Stimulated activated CD8-positive, alpha-beta memory T cell treated with anti-CD3 and anti-CD28 coated beads, Interleukin-15, amount 100 ng/mL, for 4 hours (primary cell): ENCODE results near the gene TIMP2.
"Not testable (repeated sequence)": the region's sequence is repeated elsewhere in the genome, so short reads cannot be mapped to it uniquely, and the experiment has no call there.

Source experiments
- DNase-seq, 2 donors: peaks; one replicate each; pipeline ENCODE4 v3.0.0-alpha.2; 2020; ENCODE audit warnings: low read depth in 2 of 2

TIMP2 gene

DNA sequence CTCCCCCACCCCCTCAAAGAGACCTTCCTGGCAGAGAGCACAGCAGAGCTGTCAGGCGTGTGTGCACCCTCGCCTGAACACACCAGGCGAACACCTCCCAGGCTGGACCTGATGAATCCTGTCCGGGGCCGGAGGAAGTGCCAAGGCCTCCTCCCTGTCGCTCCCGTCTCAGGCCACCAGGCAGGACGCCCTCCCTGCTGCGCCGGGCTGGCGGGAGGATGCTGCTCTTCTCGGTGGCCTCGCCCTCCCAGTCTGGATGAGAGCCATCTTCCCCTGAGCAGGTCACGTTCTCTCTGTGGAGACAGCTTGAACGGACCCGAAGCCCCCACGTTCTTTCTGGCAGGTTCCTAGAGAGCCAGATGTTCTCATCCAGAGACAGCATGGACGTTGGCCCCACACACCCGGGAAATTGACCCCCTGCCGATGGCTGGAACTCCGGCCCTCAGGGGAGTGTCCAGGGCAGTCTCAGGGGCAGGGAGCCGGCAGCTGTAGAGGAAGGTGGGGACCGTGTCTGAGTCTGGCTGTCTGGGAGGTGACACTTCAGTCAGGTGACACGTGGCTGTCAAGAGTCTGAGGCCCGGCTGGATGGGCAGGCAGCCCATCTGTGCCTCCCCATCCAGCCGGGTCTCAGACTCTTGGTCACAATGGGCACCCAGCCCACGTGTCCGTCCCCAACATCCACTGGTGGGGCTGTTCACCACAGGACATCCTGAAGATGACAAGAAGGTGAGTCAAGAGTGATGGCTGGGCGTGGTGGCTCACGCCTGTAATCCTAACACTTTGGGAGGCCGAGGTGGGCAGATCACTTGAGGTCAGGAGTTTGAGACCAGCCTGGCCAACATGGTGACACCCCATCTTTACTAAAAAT lies 5.0 kb upstream of the TIMP2 start:
- DNase-seq, result no peak

DNA sequence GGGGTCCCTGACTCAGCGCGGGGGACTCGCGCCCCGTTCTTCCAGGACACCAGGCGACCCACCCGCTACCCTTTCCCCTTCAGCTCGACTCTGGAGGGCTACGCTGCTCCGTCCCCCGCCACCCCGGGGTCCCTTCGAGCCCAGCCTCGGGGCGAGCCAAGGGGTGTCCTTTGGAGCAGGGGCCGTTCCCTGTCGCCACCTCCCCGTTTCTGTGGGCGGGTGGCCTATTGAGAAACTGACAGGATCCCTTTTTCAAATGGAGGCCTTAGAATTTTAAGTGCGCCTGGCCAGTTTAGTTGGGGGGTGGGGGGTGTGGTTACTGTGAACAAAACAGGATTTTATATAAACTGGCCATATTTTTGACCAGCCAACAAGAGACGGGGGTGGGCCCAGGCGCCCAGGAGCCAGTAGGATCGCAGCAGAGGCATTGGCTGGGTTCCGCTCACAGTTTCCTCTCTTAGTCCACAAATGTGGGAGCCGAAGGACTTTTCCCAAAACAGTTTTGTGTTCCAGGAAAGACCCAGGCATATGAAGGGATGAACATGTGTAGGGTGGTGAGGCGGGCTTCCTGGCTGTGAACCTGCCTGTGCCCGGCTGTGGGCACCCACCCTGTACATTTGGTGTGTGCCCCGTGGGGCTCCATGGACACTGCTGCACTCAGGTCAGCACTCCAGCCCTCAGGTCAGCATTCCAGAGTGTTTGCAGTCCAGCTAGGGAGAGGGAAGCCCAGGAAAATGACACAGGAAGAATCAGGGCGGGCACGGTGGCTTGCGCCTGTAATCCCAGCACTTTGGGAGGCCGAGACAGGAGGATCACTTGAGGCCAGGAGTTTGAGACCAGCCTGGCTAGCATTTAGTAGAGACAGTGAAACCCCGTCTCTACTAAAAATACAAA lies 722 bp upstream of the TIMP2 start:
- no peak for DNase-seq

DNA sequence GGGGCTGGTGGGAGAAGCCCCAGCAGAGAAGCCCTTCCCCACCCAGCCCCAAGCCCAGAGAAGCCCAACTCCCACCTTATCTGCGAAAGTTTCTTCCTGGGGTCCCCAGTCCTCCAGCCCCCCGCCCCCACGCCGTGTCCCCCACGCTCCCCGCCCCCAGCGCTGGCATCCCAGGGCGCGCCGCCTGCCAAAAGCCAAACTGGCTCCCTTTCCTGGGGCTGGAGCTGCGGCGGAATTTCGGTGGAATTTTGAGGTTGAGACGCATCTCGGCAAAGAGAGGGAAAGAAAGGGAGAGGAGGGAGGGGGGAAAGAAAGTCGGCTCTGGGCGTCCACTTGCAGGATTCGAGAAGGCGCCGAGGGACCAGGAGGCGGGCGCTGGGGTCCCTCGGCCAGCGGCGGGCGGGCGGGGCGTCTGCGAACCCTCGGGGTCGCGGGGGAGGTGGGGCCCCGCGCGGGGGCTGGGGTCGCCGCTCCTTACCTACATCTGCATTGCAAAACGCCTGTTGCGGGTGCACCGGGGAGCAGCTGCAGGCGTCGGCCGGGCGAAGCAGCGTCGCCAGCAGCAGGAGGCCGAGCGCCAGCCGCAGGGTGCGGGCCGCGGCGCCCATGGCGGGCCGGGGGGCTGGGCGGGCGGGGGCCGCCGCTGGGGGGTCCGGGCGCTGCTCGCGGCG lies 571 bp downstream of the TIMP2 start:
- DNase-seq, result no peak

DNA sequence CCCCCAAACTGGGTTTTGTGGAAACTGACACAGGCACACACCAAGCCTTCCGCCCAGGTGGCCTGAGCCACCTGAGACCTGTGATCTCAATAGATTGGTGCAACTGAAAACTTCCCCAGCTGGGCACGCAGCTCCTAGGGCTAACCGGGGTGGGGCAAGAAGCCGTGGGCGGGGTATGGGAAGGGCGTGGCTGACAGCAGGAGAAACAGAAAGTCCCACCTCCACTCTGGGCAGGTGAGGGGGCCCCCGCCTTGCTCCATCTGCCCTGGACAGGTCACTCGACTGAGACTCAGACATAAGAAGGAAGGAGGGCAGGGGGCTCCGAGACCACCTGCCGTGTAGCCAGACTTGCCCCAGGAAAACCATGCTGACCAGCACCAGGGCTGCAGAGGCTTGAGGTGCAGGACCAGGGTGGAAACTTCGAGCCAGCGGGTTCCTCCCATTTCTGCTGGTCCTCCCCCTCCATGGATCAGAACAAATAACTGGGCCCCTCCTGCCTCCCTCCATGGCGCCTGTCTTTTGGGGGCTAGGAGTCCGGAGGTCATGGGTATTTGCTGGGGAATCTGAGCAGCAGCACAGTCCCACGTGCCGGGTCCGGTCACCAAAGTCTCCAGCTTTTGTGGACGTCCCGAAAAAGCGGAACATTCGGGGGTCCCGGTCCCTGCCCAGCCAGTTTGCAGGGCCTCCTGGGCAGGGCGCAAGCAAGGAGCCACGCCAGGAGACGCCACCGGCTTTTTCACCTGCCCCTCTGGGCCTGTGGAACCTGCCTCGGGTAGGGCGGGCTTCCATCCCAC lies 1.3 kb downstream of the TIMP2 start:
- peak; percentile 19 to 26 for DNase-seq

DNA sequence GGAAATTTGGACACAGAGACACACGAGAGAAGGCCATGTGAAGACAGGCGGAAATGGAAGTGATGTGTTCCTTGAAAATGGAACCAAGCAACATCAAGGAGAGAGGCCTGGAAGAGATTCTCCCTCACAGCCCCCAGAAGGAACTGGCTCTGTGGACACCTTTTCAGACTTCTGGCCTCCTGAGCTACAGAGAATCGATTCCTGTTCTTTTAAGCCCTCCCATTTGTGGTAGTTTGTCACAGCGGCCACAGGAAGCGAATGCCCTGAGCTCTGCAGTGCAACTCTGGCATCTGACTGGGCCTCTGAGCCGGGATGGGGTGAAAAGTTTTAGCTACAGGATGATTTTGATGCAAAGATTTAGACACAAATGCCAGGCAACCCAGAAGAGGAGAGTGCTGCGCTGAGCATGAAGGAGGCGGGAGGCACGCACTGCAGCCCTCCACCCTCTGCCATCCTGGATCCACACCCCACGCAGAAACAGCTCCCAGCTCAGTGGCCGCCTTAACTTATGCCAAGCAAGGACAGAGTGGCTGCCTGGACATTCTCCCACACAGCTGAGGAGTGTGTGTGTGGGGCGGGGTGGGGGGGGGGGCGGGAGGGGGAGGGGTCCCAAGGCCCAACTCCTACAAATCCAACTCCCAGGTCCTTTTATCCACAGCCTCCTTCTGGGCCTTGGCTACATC lies 2.2 kb downstream of the TIMP2 start:
- DNase-seq, result no peak

DNA sequence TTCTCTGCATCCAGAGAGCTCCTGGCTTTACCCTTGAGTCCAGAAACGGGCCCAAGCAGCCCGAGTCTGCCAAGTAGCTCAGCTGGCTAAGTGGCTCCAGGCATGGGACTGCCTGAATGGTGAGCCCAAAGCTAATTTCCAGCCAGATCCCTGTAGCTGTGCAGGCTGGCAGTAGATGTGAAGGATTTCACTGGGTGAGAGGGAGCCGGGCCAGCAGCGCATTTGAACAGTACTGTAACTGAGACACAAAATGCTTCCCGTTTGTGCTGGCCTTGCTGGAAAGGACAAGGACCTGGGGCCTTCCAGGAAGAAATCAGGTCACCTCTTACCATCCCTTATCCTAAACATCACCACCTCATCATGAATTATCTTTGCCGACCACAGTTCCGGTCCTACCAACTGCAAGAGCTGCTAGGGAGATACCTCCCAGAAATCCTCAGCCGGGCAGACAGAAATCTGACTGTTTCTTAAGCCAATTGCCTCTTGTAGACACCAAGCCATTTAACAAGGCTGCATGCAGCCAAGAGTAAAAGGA lies 3.7 kb downstream of the TIMP2 start:
- no peak for DNase-seq

DNA sequence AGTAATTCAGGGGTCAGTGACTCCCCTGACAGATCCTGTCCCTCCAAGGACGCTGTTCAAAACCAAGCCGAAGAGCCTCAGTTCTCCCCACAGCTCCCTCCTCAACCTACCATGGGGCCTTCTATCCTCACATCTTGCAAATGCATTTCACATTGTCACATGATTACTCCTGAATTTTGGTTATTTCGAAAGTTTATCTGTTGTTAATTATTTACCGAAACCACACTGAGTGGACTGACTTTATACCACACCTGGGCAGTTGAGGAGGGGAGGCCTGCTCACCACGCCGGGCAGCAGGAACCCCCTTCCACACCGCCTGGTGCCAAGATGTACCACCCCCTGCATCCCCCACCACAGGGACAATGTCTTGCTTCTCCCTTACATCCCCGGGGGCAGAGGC lies 4.7 kb downstream of the TIMP2 start:
- no peak for DNase-seq

DNA sequence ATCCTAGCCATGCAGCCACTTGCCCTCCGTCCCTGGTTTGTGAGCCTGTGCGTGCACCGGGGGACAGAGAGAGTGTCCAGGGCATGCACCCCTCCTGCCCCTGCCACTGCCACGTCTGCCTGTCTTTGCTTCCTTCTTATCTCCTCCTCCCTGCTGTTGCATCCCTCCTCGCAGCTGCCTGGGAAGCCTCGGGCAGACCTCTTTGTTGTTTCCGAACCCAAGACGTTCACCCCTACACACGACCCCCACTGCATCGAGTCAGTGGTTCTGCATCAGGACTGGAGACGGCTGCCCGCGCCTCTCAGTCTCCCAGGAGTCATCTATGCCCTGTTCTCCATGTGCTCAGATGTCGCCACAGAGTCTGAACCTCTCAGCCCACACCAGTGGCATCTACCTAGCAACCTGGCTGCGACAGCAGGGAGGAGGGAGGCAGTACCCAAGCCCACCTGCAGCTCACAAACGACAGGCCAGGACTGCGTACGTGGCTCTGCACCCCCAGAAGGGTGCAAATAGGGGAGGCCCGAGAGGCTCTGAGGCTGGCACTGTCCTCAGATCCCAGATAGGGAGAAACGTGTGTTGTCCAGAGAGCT lies 5.2 kb downstream of the TIMP2 start:
- DNase-seq, result no peak

DNA sequence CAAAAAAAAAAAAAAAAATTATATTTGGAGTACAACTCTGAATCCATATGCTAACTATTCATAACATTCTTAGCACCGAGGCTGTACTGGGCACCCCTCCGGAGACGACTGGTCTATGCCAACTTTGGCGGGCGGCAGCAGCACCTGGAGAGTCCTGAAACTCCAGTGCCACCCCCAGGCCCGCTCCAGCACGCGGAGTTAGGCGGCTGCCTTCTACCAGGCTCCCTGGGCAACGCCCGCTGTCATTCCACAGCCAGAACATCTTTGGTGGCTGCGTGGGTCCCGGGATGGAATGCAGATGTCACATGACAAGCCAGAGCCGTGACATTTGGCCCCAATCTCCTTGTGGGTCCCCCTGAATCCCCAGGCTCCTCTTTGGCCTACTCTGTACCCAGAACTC lies 6.2 kb downstream of the TIMP2 start:
- no peak for DNase-seq

DNA sequence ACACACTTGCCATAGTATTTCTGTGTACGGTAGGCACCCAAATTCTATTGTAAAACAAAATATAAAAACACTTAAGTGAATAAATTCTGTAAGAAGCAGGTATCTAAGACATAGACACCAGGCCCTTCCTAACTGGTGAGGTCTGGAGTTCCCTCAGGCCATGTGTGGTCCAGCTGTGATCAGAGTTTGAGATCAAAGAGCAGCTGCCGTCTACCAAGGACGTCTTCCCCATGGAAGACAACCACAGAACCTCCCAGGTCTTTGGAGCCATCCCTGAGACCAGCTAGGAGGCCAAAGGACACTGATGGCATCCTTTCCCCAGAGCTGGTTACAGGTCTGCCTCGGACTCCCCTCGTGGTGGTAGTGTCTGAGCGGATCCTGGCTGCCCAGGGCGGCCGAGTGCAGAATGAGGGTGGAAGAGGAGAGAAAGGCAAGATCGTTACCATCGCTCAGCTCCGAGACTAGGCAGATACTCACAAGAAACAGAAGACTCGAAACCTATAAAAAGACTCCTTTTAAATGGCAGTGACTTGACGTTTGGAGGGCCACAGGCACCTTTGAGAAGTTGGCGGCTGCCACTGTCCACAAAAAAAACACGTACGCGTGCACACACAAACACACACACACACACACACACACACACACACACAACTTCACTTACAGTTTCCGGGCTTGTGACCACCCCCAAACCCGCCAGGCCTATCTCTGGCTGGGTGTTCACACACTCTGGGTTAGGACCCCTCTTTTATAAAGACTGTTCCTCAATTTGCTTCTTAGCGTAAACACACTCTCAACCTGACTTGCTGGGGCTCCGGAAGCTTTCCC lies 7.5 kb downstream of the TIMP2 start:
- DNase-seq, result no peak

DNA sequence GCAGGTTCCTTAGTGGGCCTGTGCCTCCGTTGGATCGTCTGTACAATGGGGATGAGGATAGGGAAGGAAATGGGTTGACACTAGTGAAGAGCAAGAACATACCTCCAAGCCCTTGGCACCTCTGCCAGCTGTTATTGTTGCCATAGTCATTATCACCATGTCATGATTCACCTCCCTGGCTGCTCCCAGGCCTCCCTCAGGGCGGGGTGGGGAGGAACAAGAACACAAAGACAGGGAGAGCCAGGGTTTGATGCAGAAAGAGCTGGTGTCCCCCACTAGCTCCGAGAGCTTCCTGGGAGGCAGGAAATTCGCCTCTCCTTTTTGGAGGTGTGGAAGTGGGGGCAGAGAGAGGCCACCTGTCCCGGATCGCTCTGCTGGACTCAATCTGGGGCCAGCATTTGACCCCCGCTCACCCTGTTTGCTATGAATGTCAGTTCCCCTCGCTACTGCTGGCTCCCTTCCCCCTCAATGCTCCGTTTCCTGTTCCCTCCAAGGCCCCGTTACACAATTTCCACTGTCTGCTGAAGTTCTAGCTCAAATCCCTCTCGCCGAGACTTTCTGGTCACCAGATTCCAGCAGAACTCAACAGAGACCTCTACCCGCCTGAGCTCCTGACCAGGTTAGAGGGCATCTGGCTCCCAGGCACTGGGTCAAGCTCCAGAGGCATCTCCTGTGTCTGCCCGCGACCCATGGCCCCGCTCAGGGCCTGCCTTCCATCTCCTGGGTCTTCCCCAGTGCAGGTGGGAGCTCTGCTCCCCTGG lies 9.1 kb downstream of the TIMP2 start:
- DNase-seq, result no peak

DNA sequence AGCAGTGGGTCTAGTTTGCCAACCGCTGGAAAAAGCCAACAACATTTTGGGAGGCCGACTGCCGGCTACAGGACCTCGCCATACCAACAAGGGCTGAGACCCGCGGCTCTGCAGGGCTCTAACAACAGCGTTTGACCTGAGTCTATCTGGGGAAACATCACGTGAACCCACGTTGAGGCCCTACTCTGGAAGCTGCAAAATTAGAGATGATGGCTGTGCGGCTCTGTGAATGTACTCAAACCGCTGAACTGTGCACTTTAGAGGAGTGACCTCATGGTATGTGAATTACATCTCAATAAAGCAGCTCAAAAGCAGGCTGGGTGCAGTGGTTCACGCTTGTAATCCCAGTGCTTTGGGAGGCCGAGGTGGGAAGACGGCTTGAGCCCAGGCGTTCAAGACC lies 12.1 kb downstream of the TIMP2 start:
- no peak for DNase-seq

DNA sequence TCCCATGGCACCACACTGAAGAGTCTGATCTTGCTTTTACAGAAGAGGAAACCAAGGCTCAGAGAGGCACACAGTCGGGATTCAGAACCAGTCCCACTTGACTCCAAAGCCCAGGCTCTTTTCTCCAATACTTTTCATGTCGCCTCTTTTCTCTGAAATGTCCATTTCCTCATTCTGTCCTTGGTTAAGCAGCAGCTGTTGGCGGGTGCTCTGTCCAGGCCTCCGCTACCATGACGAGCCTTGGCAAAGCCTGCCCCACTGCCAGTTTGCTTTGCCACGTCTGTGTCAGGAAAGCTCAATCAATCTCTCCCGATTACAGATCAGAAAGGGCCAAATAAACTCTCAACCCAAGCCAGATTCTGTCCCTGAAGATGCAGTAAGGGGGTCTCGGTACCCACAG lies 13.1 kb downstream of the TIMP2 start:
- DNase-seq, result no peak

DNA sequence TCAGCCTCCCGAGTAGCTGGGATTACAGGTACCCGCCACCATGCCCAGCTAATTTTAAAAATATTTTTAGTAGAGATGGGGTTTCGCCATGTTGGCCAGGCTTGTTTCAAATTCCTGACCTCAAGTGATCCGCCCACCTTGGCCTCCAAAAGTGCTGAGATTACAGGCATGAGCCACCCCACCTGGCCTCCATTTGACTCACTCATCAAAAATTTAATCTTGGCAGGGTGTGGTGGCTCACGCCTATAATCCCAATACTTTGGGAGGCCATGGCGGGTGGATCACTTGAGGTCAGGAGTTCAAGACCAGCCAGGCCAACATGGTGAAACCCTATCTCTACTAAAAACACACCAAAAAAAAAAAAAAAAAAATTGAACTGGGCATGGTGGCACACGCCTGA lies 13.6 kb downstream of the TIMP2 start:
- DNase-seq, result not testable (repeated sequence)

DNA sequence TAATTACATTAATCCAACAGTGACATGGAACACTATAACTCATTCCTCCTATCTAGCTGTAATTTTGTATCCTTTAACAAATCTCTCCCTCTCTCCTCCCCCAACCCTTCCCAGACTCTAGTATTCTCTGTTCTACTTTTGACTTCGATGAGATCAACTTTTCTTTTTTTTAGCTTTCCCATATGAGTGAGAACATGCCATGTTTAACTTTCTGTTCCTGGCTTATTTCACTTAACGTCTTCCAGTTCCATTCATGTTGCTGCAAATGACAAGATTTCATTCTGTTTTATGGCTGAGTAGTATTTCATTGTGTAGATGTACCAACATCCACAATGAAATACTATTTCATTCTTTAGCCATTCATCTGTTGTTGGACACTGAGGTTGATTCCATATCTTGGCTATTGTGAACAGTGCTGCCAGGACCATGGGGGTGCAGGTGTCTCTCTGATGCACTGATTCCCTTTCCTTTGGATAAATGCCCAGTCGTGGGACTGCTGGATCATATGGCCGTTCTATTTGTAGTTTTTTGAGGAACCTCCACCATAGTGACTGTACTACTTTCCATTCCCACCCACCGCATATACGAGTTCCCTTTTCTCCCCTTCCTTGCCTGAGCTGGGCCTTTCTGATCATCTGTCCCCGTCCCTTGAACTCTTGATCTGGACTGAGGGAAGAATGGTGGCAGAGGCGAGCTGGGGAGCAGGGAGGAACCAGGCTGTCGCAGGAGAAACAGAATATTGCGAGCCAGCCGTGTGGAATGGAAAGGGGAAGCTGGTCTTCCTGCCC lies 14.5 kb downstream of the TIMP2 start:
- DNase-seq, result no peak

DNA sequence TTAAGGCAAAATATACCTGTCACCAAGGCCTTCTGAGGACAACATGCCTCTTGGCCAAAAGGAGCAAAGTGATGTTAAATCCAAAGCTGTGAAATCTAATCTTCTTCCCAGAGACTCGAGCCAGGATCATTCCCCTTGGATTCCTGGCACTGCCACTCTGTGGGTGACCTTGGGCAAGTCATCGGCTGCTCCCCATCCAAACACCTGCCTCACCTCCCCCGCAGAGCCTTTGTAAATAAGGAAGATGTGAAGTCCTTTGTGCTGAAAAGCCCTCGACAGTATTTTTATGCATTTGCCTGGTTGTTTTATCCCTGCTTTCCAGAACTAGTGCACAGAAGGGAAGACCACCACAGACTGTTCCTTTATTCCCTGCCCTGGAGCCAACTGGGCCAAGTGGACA lies 16.8 kb downstream of the TIMP2 start:
- no peak for DNase-seq

DNA sequence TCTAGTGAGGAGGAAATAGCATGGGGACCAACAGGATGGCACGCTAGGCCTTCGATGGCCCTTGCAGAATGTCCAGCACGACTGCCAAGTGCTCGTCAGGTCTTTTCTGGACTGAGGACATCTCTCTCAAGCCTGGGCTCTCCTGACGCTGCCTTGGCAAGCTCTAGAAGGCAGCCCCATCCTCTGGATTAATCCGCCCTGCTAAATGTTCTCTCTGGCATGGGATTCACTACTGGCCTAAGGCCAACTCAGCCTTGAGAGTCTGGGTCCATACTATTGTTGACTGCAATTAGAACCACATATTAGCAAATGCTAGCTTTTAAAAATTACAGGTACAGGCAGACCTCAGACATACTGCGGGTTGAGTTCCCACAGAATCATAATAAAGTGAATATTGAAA lies 19.6 kb downstream of the TIMP2 start:
- no peak for DNase-seq

DNA sequence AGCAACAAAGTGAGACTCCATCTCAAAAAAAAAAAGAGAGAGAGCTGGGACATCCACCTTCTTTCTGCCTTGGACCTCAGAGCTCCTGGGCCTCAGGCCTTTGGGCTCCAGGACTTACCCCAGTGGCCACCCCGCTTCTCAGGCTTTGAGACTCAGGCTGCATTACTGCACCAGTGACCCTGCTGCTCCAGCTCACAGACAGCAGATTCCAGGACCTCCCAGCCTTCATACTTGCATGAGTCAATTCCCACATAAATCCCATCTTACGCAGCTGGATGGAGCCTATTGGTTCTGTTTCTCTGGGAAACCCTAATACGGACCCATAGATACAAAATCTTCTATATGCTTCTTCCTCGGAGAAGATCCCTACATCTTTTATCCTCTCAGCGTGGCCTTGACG lies 20.1 kb downstream of the TIMP2 start:
- no peak for DNase-seq
